ENCODE measurements around the gene FBXO36. TPM values are rescaled to one million over a fixed set of nuclear protein-coding genes. Genes with fewer than 3 reads are reported as not detected.

Gene FBXO36
- total RNA-seq, 1 experiment from 2014 or later = 3.8 TPM

DNA sequence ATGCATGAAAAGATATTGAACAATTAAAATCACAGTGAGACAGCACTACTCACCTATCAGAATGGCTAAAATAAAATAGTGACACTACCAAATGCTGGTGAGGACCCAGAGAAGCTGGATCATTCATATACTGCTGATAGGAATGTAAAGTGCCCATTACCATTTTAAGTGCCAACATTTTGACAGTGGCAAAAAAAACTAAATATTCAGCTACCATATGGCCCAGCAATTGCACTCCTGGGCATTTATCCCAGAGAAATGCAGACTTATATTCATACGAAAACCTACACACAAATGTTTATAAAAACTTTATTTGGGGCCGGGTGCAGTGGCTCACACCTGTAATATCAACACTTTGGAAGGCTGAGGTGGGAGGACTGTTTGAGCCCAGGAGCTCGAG lies 47.6 kb downstream of the FBXO36 start:
- DNase-seq (ENCODE audit: low spot score) = no peak

DNA sequence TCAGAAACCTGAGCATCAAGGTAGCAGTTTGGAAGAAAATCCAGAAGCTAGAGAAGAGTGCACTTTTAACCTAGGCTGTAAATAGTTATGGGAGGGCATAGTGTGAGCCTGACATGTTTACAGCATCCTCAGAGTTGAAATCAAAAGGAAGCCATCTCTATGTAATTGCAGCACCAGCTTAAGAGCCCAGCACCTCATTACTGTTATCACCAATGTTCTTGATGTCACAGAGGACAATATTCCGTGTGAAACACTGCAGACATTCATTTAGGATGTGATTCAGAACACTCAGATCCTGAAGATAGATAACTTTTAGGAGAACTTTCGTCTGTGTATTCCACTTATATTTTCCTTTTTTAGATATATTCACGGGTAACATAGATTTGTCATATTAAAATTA lies 48.1 kb downstream of the FBXO36 start:
- no peak for DNase-seq (ENCODE audit: low spot score)

DNA sequence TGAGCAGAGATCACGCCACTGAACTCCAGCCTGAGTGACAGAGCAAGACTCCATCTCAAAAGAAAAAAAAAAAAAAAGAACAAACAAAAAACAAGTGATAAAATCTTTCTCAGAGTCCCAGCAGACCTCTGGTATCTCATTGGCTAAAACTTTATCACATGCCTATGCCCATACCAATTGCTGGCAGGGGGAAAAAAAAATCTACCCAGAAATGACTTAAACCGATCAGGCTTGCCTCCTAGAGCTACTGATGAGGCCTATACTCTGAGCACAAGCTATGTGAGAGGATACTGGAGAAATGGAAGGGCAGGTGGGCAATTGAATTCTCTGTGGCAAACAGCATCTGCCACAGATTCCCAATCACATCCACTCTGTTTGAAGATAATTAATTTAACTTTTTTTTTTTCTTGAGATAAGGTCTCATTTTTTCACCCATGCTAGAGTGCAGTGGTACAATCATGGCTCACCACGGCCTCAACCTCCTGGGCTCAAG lies 49.0 kb downstream of the FBXO36 start:
- DNase-seq (ENCODE audit: low spot score) = no peak

DNA sequence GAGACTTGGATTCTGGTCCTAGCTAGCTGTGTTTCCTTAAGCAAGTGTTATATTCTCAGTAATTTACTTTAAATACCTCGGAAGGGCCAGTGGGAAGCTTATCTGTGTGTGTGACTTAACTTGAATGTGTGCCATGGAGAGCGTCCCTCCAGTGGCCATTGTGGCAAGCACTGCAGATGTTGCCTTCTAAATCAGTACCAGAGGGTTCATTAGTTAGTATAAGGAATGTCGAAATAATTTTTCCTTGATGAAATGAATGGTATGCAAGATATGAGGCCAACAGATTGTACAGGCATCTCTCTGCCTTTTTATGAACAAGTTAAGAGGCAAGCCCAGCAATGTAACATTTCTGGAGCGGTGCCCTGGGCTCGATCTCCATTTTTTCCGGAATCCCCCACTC lies 52.0 kb downstream of the FBXO36 start:
- DNase-seq (ENCODE audit: low spot score) = peak; percentile 39

DNA sequence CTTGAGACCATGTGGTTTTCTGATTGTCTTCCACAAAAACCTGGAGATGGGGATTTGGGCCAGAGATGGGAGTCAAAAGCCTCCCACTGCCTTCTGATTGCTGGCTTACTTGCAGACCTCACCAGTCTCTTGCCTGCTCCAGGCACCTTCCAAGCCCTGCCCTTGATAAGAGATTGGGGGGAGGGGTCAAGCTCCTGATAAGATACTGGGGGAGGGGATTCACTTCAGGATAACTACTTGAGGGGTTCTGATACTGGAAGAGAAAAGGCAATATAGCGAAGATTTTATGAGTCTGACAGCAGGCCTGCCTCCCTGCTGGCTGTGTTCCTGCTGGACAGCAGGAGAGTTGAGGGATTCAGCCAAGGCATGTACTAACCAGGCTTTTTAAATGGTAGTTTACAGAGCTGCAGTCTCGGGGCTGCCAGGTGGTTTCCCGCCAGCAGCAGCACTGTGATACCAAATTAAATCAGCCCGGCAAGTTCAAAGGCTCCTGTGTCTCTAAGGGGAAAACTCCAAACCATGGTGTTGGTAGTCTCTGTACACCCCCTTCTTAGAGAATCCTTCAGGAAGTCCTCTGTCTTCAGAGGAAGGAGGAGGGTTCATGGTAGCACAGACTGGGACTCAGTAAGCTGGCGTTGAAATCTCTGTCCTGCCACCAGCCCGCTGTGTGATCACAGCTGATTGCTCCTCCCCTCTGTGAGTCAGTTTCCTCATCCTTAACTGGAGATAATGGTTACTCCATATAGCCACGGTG lies 58.3 kb downstream of the FBXO36 start:
- peak; percentile 92 for DNase-seq (ENCODE audit: low spot score)

DNA sequence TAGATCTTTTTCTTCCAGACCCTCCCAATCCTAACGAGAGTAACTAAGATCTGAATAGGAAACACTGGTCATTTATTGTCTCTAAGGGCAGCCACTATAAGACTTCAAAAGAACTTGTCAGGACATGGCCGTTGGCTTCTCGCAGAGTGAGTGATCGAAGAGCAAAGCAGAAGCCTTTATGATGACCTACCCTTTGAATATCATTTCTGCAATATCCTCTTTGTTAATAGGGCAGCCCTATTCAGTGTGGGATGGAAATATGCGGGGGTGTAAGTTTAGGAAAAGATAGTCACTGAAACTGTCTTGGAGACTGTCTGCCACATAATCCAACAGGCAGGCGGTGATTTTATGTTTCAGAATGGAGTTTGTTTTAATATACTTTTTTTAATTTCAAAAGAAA lies 70.9 kb downstream of the FBXO36 start:
- no peak for DNase-seq (ENCODE audit: low spot score)

DNA sequence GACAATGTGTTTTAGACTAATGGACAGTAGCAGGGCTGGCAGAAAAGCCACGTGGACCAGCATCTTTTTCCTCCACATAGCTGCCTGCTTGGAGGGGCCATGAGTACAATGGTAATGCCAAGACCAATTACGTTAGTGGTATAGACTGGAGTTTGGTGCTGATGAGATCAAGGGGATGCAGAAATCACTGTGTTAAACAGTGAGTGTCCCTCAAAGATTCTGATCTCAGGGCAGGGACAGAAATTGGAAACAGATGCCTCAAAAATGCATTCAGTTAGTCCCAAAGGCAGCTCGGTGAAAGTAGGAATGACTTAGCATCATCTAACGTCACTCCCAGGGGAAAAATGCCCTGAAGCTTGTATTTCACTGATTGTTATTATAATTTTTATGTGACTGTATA lies 74.0 kb downstream of the FBXO36 start:
- DNase-seq (ENCODE audit: low spot score) = no peak

DNA sequence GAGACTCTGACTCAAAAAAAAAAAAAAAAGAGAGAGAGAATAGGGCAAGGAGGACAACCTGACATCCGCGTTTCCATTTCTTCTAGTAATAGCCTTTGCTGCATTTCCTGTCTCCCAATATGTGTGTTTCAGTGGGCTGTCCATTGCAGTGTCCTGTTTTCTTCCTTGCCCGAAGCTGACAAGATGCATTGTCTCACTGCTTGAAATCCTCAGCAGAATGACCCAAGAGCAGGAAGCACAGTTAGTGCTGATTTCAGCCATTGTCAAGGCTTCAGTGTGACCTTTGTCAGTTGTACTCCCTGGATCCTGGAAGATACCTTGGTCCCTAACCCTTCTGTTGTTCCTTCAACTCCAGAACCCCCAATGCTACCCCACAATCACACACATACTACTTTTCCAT lies 75.3 kb downstream of the FBXO36 start:
- DNase-seq (ENCODE audit: low spot score) = no peak

DNA sequence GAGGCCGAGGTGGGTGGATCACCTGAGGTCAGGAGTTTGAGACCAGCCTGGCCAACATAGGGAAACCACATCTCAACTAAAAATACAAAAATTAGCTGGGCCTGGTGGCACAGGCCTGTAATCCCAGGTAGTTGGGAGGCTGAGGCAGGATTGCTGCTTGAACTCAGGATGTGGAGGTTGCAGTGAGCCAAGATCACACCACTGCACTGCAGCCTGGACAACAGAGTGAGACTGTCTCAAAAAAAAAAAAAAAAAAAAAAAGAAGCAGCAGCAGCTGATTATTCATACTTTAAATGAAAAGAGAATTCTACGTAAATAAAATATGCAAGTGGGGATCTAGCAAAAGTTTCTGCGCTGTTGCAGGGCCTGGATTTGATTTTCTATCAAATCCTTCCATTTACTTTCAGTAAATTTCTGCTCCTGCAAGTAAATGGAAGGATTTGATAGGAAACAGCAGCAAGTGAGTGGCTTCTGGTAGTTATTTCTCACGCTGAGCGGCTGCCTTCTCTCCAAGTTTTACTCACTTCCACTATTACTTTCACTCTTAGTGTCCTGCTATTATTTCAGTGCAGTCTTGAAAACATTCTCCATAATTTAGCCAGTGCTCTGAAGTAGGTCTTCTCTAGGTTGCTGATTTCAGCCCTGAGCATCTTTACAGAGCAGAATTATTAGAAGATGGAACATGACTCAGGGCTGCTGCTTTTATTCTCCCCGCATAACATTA lies 78.0 kb downstream of the FBXO36 start:
- no peak for DNase-seq (ENCODE audit: low spot score)

DNA sequence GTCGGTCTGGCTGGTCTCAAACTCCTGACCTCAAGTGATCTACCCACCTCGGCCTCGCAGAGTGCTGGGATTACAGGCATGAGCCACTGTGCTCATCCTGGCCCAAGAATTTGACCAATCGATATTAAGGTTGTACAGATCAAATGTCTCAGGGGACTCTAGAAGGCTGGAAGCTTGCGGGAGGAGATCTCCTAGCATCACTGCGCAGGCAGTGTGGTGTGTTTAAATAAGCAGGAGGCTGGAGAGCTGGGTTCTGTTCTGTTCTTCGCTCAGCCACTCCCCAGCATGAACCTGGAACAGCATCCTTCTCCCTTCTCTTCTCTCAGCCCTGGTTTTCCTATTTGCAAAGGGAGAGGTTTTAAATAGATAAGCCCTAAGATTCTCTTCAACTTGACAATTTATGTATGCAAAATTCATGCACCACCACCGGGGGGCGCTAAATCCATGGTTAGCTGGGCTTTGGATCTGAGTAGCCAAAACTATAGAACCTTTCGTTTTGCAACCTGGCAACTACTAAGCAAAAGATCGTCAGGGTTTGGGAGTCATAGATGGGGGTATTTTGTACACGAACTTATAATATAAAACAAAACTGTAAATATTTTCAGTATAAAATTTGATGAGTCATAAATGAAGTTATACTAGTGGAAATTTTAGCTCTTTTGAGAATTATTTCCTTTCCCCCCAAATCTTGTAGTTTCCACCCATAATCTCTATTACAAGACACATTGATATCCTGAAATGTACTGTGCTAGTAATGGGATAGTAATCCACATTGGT lies 85.8 kb downstream of the FBXO36 start:
- DNase-seq (ENCODE audit: low spot score) = peak; percentile 64

DNA sequence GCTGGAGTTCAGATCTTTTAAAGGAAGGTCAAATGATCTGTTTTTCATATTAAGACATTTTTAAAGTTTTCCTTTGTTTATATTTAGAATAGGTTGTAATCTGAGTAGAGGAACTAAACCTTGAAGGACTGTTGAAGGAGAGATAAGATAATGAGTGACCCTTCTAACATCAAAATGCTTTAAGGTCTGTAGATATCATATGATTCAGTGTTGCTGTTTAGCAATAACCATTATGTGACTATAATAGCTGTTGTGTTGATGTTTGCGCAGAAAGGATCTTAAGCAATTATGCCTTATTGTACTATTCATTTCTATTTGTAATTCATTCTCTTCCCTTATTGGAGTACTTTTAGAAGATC lies 86.4 kb downstream of the FBXO36 start:
- no peak for DNase-seq (ENCODE audit: low spot score)

DNA sequence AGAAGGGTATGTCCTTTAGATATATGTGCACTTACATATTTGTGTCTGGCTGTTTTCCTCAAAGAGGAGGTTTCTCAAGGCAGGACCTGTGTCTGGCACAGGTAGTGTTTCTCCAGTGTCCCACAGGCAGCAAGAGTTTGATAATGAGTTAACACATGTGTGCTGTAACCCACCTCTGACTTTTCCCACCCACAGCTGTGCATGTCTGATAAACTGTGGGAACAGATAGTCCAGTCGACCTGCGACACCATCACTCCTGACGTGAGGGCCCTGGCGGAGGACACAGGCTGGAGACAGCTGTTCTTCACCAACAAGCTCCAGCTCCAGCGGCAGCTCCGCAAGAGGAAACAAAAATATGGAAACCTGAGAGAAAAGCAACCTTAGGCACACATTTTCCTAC lies 88.2 kb downstream of the FBXO36 start:
- no peak for DNase-seq (ENCODE audit: low spot score)

DNA sequence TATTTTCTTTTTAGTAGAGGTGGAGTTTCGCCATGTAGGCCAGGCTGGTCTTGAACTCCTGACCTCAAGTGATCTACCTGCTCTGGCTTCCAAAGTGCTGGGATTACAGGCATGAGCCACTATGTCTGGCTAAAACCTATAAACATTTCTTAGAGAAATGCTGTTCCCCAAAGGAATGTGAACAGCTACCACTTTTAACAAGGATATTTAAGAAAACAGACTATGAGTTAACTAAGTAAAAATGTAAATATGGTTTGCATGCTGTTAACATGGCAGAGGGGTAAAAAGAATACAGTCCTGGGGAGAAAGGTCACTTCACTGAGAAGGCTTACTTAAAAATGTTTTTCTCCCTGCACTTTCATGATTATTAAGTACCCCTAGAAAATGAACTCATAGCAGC lies 89.3 kb downstream of the FBXO36 start:
- peak; percentile 9 for DNase-seq (ENCODE audit: low spot score)

DNA sequence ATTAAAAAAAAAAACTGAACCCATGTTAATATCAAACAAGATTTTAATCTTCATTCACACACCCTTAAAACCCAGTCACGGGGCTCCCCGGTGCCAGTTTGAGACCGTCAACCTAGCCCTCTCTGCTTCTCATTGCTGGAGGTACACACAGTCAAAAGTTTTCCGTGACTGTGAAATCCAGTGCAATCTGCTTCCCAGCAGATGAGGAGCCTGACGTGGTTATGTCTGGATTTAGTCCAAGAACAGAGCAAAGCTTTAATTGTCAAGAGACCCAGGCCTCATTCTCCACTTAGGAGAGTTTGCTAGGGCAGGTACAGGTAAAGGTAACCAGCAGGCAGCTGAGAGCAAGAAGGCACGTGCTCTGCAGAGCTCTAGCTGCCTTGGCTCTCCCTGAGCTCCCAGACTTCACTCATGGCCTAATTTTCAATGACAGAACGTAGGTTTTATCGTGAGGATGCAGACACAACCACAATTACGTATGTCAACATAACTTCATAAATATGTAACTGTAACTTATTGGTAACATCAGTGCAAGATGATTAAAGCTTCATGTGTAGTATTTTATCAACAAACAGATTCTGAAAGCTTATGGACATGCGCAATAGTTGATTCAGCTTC lies 90.1 kb downstream of the FBXO36 start:
- no peak for DNase-seq (ENCODE audit: low spot score)

DNA sequence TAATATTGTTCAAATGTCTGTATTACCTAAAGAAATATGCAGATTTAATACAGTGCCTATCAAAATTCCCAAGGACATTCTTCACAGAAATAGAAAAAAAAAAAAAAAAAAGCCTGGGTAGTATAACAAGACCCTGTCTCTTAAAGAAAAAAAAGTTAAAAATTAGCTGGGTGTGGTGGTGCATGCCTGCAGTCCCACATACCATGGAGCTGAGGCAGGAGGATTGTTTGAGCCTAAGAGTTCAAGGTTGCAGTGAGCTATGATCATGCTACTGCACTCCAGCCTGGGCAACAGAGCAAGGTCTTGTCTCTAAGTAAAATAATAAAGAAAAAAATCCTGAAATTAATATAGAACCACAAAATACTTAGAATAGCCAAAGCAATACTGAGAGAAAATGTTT lies 94.5 kb downstream of the FBXO36 start:
- DNase-seq (ENCODE audit: low spot score) = no peak

DNA sequence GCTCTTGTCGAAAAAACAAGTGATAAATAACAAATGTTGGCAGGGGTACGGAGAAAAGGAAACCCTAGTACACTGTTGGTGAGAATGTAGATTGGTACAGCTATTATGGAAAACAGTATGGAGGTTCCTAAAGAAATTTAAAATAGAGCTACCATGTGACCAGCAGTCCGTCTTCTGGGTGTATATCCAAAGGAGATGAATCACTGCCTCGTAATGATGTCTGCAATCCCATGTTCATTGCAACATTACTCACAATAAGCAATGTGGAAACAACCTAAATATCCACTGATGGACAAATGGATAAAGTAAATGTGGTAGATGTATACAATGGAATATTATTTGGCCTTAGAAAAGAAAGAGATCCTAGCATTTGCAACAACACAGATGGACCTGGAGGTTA lies 95.8 kb downstream of the FBXO36 start:
- DNase-seq (ENCODE audit: low spot score) = peak; percentile 68

DNA sequence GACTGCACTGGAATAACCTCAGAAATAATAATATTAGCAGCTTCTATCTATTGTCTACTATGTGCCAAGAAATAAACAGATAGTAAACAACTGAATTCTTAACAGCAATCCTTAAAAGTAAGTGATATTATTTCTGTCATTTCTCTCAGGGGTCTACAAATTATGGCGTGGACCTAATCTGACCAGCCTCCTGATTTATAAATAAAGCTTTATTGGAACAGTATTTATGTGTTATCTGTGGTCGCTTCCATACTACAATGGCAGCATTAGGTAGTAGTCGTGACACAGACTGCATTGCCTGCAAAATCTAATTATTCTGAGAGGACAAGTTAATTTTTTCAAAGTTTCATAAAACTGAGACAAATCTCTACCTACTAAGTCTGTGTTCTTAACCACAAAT lies 97.4 kb downstream of the FBXO36 start:
- DNase-seq (ENCODE audit: low spot score) = no peak

DNA sequence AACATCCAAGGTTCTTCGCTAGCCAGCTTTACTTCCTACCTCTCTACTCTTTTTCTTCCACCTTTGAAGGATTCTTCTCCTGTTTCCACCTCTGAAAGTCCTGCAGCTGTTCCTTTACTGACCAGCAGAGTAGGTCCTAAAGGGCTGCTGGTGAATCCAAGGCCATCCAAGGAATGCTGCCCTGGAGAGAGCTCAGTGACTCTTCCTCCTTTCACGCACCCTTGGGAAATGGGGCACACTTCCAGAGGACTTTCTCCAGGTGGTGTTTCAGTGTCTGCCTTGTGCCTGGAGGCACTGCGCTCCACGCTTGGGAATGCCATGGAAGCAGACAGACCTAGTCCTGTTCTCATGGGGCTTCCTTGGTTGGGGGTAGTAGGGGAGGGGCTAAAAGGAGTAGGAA lies 101.0 kb downstream of the FBXO36 start:
- no peak for DNase-seq (ENCODE audit: low spot score)

DNA sequence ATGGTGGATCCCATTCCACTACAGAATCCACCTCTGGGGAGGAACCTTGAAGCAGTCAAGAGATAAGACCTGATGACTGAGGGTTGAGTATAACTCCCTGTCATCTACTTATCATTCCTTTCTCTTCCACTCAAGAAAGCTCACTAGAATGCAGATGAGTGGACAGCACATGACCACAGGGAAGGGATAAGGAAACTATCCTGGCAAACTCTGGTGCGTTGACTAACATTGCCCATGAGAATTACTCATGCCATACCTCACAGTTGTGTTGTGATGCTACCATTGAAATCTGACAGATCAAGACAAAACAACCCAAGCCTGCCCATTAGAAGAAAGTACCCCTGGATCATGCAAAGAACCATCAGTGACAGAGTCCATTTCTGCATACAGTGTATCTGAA lies 119.9 kb downstream of the FBXO36 start:
- peak; percentile 24 for DNase-seq (ENCODE audit: low spot score)

DNA sequence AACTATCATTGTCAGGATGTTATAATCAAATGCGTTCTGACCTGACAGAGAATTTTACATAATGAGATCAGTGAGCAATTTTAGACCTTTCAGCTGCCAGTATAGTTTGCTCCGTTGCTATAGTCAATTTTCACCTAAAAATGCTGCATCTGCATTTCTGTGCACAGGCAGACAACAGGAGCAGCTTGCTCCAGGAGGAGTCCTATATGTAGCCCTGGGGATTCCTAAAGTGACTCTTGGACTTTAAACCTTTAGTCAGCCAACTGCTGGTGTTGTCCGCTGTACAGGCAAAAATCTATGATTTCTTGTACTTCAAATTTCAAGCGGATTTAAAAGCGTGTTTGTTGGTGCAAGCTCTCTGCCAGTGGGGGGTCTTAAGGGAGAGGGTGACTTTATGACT lies 120.7 kb downstream of the FBXO36 start:
- no peak for DNase-seq (ENCODE audit: low spot score)

DNA sequence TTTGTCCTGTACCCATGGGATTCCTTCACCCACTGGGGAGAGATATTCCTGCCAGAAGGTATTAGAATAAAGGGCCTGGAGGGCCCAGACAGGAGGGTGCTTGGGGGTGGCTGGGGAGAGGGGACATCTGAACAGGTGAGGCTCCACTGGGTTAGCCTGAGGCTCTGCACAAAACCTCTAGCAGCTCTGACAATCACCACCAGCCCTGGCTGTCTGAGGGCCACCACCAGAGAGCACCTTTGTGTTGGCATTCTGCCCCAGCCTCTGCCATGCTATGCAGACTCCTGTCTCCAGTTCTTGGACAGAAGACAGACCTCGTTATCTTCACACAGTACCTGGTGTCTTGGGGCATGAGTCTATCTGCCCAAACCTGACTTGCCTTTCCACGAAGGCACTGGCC lies 121.2 kb downstream of the FBXO36 start:
- DNase-seq (ENCODE audit: low spot score) = no peak

DNA sequence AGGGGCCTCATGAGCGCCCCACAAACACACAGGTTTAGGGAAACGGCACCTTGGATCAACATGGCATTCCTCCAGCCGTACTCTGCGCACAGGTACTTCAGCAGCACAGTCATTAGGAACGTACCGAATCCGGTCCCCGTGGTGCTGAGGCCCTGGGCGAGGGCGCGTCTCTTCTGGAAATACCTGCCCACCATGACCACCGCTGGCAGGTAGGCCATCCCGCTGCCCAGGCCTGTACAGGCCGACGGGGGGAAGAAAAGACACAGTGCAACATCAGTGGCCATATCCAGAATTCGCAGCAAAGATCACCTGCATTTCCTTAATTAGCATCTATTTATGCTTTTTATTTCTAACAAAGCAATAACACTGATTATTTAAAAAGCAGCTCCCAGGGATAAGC lies 124.2 kb downstream of the FBXO36 start:
- no peak for DNase-seq (ENCODE audit: low spot score)
